ENCODE measurements around the gene PMFBP1.
"Not testable (repeated sequence)": the region's sequence is repeated elsewhere in the genome, so short reads cannot be mapped to it uniquely, and the experiment has no call there.

PMFBP1 gene

DNA sequence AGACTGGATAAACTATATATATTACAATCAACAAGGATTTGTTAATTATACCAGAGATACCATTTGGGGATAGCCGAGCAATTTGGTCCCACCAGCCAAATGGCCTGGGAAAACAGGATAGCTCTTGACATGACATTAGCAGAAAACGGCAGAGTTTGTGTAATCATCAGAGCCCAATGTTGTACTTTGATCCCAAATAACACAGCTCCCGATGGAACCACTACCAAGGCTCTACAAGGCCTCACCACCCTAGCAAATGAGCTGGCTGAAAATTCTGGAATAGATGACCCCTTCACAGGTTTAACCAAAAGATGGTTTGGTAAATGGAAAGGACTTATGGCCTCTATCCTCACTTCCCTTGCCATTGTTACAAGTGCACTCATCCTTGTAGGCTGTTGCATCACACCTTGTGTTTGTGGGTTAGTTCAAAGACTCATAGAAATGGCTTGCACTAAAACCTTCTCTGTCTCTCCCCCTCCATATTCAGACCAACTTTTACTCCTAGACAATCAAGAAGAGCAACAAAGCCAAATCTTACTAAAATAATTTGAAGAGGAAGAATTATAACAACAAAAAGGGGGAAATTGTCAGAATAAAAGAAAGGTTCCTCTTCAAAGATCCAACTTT lies 88.1 kb downstream of the PMFBP1 start:
- no peak overlapping the region for H3K4me3 ChIP-seq (ENCODE audit: low read length)
- TF ChIP-seq, protein P1, sequence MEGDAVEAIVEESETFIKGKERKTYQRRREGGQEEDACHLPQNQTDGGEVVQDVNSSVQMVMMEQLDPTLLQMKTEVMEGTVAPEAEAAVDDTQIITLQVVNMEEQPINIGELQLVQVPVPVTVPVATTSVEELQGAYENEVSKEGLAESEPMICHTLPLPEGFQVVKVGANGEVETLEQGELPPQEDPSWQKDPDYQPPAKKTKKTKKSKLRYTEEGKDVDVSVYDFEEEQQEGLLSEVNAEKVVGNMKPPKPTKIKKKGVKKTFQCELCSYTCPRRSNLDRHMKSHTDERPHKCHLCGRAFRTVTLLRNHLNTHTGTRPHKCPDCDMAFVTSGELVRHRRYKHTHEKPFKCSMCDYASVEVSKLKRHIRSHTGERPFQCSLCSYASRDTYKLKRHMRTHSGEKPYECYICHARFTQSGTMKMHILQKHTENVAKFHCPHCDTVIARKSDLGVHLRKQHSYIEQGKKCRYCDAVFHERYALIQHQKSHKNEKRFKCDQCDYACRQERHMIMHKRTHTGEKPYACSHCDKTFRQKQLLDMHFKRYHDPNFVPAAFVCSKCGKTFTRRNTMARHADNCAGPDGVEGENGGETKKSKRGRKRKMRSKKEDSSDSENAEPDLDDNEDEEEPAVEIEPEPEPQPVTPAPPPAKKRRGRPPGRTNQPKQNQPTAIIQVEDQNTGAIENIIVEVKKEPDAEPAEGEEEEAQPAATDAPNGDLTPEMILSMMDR (conservative IDR thresholded peaks at IDR 0.05; ENCODE audit: low read depth, low read length): no peak
- DNase-seq (ENCODE audit: low read depth): no peak

DNA sequence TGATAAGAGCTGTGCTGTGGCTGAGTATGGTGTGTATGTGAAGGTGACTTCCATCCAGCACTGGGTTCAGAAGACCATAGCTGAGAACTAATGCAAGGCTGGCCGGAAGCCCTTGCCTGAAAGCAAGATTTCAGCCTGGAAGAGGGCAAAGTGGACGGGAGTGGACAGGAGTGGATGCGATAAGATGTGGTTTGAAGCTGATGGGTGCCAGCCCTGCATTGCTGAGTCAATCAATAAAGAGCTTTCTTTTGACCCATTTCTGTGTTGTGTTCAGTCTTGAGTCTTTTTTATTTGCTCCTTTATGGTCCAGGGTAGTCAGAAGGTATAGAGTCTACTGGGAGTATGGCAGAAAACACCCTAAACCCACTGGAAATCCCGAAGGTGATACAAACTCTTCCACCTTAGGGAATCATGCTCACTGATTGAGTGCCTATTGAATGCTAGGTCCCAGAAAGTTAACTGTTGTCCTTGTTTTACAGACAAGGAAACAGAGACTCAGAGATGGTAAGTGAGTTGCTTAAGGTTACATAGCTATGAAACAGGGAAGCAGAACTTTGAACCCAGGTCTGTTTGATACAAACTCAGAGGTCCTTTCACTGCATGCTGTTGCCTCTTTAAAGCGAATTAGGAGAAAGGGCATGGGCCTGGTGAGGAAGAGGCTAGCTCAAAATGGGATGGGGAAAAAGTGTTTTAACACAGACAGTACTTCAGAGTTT lies 94.8 kb downstream of the PMFBP1 start:
- not testable (repeated sequence) for H3K4me3 ChIP-seq (ENCODE audit: low read length); DNase-seq (ENCODE audit: low read depth)

DNA sequence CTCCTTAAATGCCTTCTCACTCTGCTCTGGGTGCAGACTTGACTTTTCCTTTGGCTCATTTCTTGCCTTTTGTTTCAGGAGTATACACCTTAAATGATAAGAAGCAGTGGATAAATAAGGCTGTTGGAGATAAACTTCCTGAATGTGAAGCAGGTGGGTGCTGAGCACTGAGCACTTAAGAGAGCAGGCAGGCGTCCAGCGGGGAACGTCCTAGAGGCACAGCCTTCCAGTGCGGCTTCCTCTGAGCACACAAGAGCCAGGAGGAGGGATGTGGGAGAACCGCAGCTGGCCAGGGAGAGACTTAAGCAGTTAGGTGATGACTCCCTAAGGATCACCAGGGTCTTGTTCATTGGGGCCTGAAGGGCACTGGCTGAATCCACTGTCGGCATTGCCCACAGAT lies 96.9 kb downstream of the PMFBP1 start:
- DNase-seq (ENCODE audit: low read depth); H3K4me3 ChIP-seq (ENCODE audit: low read length): not testable (repeated sequence)

DNA sequence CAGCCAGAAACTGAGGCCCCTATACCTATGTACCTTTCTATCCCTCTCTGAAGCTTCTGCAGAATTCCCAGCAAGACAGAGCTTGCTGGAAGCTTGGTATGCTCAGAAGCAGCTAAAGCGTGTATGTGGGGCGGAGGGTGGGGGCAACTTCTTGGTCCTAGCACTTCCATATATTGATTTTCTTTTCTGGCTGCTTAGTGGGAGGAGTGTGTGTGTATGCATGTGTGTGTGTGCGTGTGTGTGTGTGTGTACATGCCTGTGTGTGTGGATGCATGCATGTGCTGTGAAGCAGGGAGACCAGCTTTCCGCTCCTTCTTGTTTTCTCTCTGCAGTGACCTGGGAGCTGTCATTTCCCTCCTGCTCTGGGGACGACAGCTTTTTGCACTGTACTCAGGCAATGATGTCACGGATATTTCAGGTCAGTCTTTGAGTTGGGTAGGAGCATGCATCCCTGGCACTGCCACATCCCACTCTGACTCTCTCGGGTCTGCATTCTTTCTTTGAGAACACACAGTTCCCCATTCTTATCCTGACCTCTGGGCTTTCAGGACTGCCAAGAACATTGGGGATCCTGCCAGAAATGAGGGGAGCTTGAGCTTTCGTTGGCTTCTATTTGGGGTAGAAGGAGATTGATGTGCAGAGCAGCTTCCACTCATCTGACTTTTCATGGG lies 98.3 kb downstream of the PMFBP1 start:
- no peak for DNase-seq (ENCODE audit: low read depth)
- TF ChIP-seq, protein P1 (conservative IDR thresholded peaks at IDR 0.05; ENCODE audit: low read depth, low read length): no peak
- H3K4me3 ChIP-seq (ENCODE audit: low read length): no peak overlapping the region

DNA sequence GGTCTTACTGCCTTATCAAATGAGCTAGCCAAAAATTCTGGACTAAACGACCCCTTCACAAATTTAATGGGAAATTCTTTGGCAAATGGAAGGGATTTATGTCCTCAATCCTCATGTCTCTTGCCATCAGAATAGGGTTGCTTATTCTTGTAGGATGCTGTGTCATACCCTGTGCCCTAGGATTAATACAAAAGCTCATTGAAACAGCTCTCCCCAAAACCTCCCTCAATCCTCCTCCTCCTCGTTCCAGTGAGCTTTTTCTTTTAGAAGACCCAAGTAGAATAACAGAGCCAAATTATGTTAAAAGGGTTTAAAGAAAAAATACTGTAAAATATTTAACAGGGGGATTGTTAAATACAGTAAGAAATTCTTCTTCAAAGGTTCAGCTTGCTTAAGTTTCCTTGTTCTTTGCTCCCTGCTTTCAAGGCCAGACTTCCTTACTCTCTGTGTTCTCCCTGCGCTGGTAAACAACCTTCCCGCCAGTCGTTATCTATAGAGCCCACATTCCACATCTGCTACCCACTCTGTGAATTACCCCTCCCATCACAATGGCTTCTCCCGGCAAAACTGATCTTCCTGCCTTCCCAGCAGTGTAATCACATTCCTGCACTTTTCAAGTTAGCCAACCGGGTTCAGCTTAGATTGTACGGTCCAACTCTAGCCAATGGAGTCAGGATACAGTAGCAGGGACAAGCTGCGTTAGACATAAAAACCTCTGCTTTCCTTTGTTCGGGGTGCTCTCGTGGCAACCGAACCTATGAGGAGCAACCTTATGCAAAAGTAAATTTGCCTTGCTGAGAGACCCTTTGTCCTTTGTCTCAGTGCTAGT lies 99.2 kb downstream of the PMFBP1 start:
- no peak for DNase-seq (ENCODE audit: low read depth)
- TF ChIP-seq, protein P1 (conservative IDR thresholded peaks at IDR 0.05; ENCODE audit: low read depth, low read length): no peak
- H3K4me3 ChIP-seq (ENCODE audit: low read length): no peak overlapping the region

All from retinal pigment epithelial cell (primary cell).